A549 (cell line): Measurements from ENCODE around the gene NDC1. TPM values are rescaled to one million over a fixed set of nuclear protein-coding genes. Genes with fewer than 3 reads are reported as not detected.

Experiments
- ATAC-seq, 2 experiments: fragments of 200-7000 bp in 1 of 2; fragments of >200 bp in 1 of 2; cut with Nextera tagmentation in 1 of 2; cut with Tn5 transposase in 1 of 2; 3 replicates each; pipeline versions ENCODE4 v1.8.0 to v1.9.1; 2018 to 2020; ENCODE audit warnings: mild to moderate bottlenecking in 1 of 2, moderate library complexity in 1 of 2
- CTCF ChIA-PET: fragments of 300-600 bp; sonication (Branson Sonifier 250); formaldehyde crosslinking; extraction: SDS; loops from one replicate; lab custom pipeline; 2021; ENCODE audit warnings: antibody characterized with exemption, inconsistent platforms; lab: Yijun Ruan, JAX
- POLR2A ChIA-PET: fragments of 350-600 bp; formaldehyde crosslinking; extraction: SDS; loops from one replicate; lab custom pipeline; 2021; ENCODE audit warnings: antibody characterized with exemption, inconsistent platforms; lab: Yijun Ruan, JAX
- DNase-seq, 2 experiments: peaks; one replicate each; pipeline versions ENCODE4 v3.0.0 to v3.0.0-alpha.2; 2011 to 2016; ENCODE audit warnings: low read depth in 1 of 2, low spot score in 1 of 2
- FAIRE-seq: peaks from 2 replicates; lab custom pipeline; 2011; peaks lifted over from hg19 to GRCh38; lab: Jason Lieb, UNC
- H3K27ac ChIP-seq, 2 experiments: fragments of >200 bp; sonication (Bioruptor Twin); formaldehyde crosslinking; 3 replicates each; pipeline ENCODE4 v1.5.1; 2016 to 2017
- H3K4me1 ChIP-seq: fragments of >200 bp; sonication (Bioruptor Twin); formaldehyde crosslinking; 3 replicates; pipeline ENCODE4 v1.6.1; 2016
- H3K4me2 ChIP-seq: fragments of >200 bp; sonication (Bioruptor Twin); formaldehyde crosslinking; 3 replicates; pipeline ENCODE4 v1.6.1; 2016
- H3K4me3 ChIP-seq: fragments of >200 bp; sonication (Bioruptor Twin); formaldehyde crosslinking; 3 replicates; pipeline ENCODE4 v1.5.1; 2016
- H3K9me3 ChIP-seq: fragments of >200 bp; sonication (Bioruptor Twin); formaldehyde crosslinking; 3 replicates; pipeline ENCODE4 v1.6.1; 2016
- CBX2 ChIP-seq: fragments of 200-600 bp; sonication (generic); IDR thresholded peaks from 2 replicates; pipeline ENCODE4 v1.6.1; 2016; ENCODE audit warnings: low read depth, mild to moderate bottlenecking, borderline replicate concordance
- CEBPB ChIP-seq, 2 experiments: fragments of >200 bp in 1 of 2; sonication (Bioruptor Twin) in 1 of 2; formaldehyde crosslinking in 1 of 2; IDR thresholded peaks; 2 replicates each; pipeline ENCODE4 v1.6.1; 2012 to 2016
- CHD2 ChIP-seq: fragments of 150-350 bp; IDR thresholded peaks from 2 replicates; pipeline ENCODE4 v1.6.1; 2014; ENCODE audit warnings: low read length; ENCODE audit not compliant: partially characterized antibody
- CHD4 ChIP-seq: fragments of 200-600 bp; sonication (generic); IDR thresholded peaks from 2 replicates; pipeline ENCODE4 v1.6.1; 2016; ENCODE audit warnings: antibody characterized with exemption, mild to moderate bottlenecking, borderline replicate concordance
- EHF ChIP-seq: fragments of 250-450 bp; sonication (Bioruptor Pico); IDR thresholded peaks from 2 replicates; pipeline ENCODE4 v1.5.0; 2020; ENCODE audit warnings: mild to moderate bottlenecking
- EP300 ChIP-seq, 2 experiments: fragments of >200 bp; sonication (Bioruptor Twin); formaldehyde crosslinking; IDR thresholded peaks; 2 replicates in 1 of 2; 3 replicates in 1 of 2; pipeline ENCODE4 v1.6.1; 2016 to 2017
- ESRRA ChIP-seq: fragments of 150-350 bp; IDR thresholded peaks from 2 replicates; pipeline ENCODE4 v1.6.1; 2014; ENCODE audit warnings: mild to moderate bottlenecking, low read length, borderline replicate concordance
- HOXB5 ChIP-seq: fragments of 250-450 bp; sonication (Bioruptor Pico); IDR thresholded peaks from 2 replicates; pipeline ENCODE4 v1.5.0; 2020; ENCODE audit warnings: mild to moderate bottlenecking, moderate library complexity
- KDM5A ChIP-seq: fragments of 200-600 bp; sonication (generic); IDR thresholded peaks from 2 replicates; pipeline ENCODE4 v1.6.1; 2016; ENCODE audit warnings: antibody characterized with exemption, mild to moderate bottlenecking
- MAFK ChIP-seq: fragments of 450-650 bp; IDR thresholded peaks from 2 replicates; pipeline ENCODE4 v1.6.1; 2014; ENCODE audit not compliant: partially characterized antibody
- MAZ ChIP-seq: fragments of 150-350 bp; IDR thresholded peaks from 2 replicates; pipeline ENCODE4 v1.6.1; 2014; ENCODE audit warnings: antibody characterized with exemption, low read depth, low read length, borderline replicate concordance
- MYC ChIP-seq: IDR thresholded peaks from 2 replicates; pipeline ENCODE4 v1.6.1; 2012; ENCODE audit warnings: mild to moderate bottlenecking, inconsistent platforms, low read length, improper control_type of control experiment, borderline replicate concordance
- NPAS2 ChIP-seq: fragments of 250-450 bp; sonication (Bioruptor Pico); IDR thresholded peaks from 2 replicates; pipeline ENCODE4 v1.8.0; 2022; ENCODE audit warnings: mild to moderate bottlenecking, moderate library complexity, borderline replicate concordance
- NR3C1 ChIP-seq: fragments of >200 bp; sonication (Bioruptor Twin); formaldehyde crosslinking; IDR thresholded peaks from 3 replicates; pipeline ENCODE4 v1.6.1; 2017
- RARB ChIP-seq: fragments of 250-450 bp; sonication (Bioruptor Pico); IDR thresholded peaks from 2 replicates; pipeline ENCODE4 v1.8.0; 2021; ENCODE audit warnings: mild to moderate bottlenecking, moderate library complexity
- RCOR1 ChIP-seq: fragments of 150-350 bp; IDR thresholded peaks from 2 replicates; pipeline ENCODE4 v1.6.1; 2014; ENCODE audit warnings: antibody characterized with exemption, low read length, low read depth
- SREBF2 ChIP-seq: fragments of 450-650 bp; IDR thresholded peaks from 2 replicates; pipeline ENCODE4 v1.6.1; 2014; ENCODE audit warnings: mild to moderate bottlenecking, moderate library complexity
- TFCP2L1 ChIP-seq: fragments of 250-450 bp; sonication (Bioruptor Pico); IDR thresholded peaks from 2 replicates; pipeline ENCODE4 v1.5.0; 2021; ENCODE audit warnings: mild to moderate bottlenecking
- TP53 ChIP-seq: fragments of 250-450 bp; sonication (Bioruptor Pico); IDR thresholded peaks from 2 replicates; pipeline ENCODE4 v1.5.0; 2021; ENCODE audit warnings: mild to moderate bottlenecking, moderate library complexity
- ZC3H11A ChIP-seq: fragments of 450-650 bp; IDR thresholded peaks from 2 replicates; pipeline ENCODE4 v1.6.1; 2014; ENCODE audit warnings: antibody characterized with exemption, mild to moderate bottlenecking
- ZNF302 ChIP-seq: fragments of 250-450 bp; sonication (Bioruptor Pico); IDR thresholded peaks from 2 replicates; pipeline ENCODE4 v1.9.0; 2021; ENCODE audit warnings: inconsistent platforms, mild to moderate bottlenecking, moderate library complexity
- WGBS: methylation state at CpG from one replicate; pipeline ENCODE4 v1.1.6; 2017; ENCODE audit errors: missing lambda C conversion rate; 5-methylcytosine and 5-hydroxymethylcytosine counted together
- polyA plus RNA-seq, 4 experiments: library from polyadenylated mRNA; depleted of rRNA in 3 of 4; stranded (reverse); fragments of >200 nt; fragmentation: RNase III in 1 of 4; extraction: RNeasy Plus Mini Kit Qiagen cat#74134 plus additional on column Dnase treatment in 1 of 4; gene quantifications; 2 replicates in 3 of 4; 3 replicates in 1 of 4; pipeline ENCODE4 v1.2.3, GENCODE V29; 2011 to 2017
- TF ChIP-seq, protein P1 (sequence below): fragments of 200-600 bp; sonication (generic); IDR thresholded peaks from 2 replicates; pipeline ENCODE4 v1.6.1; 2016; ENCODE audit warnings: antibody characterized with exemption, mild to moderate bottlenecking, moderate library complexity
- TF ChIP-seq, protein P2 (sequence below): IDR thresholded peaks from 2 replicates; pipeline ENCODE4 v1.6.1; 2012
- TF ChIP-seq, protein P3 (sequence below): fragments of >200 bp; sonication (Bioruptor Twin); formaldehyde crosslinking; IDR thresholded peaks from 3 replicates; pipeline ENCODE4 v1.5.1; 2016
- TF ChIP-seq, protein P4 (sequence below): fragments of 450-650 bp; IDR thresholded peaks from 2 replicates; pipeline ENCODE4 v1.6.1; 2014; ENCODE audit warnings: antibody characterized with exemption
- TF ChIP-seq, protein P5 (sequence below): fragments of 150-350 bp; IDR thresholded peaks from 2 replicates; pipeline ENCODE4 v1.6.1; 2014; ENCODE audit warnings: low read depth, mild to moderate bottlenecking, low read length

The NDC1 gene
- polyA plus RNA-seq, 2 of the 4 experiments (the other 2 are of a cell fraction), result 26.4 to 49.5 TPM

DNA sequence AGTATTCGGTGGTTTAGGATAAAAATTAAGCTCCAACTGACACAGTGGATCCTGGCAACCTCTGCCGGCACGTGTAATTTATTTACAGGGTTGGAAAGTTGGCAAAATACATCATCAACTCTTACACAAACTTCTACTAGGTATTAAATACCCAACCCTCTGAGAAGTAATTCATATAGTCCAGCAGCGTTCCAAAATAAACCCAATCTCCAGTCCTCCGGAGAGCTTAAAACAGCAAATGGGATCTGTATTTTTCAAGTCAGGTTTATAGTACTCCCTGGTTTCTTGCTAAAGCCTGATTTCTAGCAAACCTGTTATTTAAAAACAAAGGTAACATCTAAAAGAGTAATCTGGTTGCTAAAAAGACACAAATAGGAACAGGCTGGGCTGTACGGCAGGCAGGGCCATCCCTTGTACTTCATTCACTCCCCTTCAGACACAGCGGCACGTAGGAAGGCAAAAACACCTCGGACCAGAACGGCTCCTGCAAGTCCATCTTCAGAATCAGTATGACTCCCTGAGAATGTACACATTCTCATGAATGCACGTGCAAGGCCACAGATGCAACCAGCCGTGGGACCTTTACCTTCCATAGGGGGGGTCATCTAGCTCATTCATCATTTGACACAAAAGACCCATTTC lies 107.8 kb downstream of the NDC1 start:
- WGBS, result 79% methylated on average over 12 of the region's 12 CpGs
- FAIRE-seq (no peak), DNase-seq (no peak), ATAC-seq (no peak)
- Histone ChIP-seq H3K4me1 (peaks cover 8% of the 10 kb centered on the region; the same call in 1 of the 3 replicates), H3K4me2 (no peak overlapping the region), H3K27ac (no peak overlapping the region), H3K4me3 (no peak overlapping the region), H3K9me3 (no peaks in the 10 kb centered on the region)
- ChIA-PET POLR2A (no interaction called here), CTCF (no interaction called here)
- TF ChIP-seq SREBF2 (no peak), HOXB5 (CRISPR knock-in tag) (no peak), MAFK (no peak), CBX2 (no peak), MYC (no peak), ZNF302 (CRISPR knock-in tag) (no peak), NPAS2 (CRISPR knock-in tag) (no peak), CHD2 (no peak), MAZ (no peak), EP300 (IDR thresholded peaks at IDR 0.05) (no peak), EHF (no peak), RCOR1 (no peak), TFCP2L1 (no peak), ESRRA (no peak)
- TF ChIP-seq, protein P1, sequence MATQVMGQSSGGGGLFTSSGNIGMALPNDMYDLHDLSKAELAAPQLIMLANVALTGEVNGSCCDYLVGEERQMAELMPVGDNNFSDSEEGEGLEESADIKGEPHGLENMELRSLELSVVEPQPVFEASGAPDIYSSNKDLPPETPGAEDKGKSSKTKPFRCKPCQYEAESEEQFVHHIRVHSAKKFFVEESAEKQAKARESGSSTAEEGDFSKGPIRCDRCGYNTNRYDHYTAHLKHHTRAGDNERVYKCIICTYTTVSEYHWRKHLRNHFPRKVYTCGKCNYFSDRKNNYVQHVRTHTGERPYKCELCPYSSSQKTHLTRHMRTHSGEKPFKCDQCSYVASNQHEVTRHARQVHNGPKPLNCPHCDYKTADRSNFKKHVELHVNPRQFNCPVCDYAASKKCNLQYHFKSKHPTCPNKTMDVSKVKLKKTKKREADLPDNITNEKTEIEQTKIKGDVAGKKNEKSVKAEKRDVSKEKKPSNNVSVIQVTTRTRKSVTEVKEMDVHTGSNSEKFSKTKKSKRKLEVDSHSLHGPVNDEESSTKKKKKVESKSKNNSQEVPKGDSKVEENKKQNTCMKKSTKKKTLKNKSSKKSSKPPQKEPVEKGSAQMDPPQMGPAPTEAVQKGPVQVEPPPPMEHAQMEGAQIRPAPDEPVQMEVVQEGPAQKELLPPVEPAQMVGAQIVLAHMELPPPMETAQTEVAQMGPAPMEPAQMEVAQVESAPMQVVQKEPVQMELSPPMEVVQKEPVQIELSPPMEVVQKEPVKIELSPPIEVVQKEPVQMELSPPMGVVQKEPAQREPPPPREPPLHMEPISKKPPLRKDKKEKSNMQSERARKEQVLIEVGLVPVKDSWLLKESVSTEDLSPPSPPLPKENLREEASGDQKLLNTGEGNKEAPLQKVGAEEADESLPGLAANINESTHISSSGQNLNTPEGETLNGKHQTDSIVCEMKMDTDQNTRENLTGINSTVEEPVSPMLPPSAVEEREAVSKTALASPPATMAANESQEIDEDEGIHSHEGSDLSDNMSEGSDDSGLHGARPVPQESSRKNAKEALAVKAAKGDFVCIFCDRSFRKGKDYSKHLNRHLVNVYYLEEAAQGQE, result no peak
- TF ChIP-seq, protein P2, sequence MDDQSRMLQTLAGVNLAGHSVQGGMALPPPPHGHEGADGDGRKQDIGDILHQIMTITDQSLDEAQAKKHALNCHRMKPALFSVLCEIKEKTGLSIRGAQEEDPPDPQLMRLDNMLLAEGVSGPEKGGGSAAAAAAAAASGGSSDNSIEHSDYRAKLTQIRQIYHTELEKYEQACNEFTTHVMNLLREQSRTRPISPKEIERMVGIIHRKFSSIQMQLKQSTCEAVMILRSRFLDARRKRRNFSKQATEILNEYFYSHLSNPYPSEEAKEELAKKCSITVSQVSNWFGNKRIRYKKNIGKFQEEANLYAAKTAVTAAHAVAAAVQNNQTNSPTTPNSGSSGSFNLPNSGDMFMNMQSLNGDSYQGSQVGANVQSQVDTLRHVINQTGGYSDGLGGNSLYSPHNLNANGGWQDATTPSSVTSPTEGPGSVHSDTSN, result no peak

DNA sequence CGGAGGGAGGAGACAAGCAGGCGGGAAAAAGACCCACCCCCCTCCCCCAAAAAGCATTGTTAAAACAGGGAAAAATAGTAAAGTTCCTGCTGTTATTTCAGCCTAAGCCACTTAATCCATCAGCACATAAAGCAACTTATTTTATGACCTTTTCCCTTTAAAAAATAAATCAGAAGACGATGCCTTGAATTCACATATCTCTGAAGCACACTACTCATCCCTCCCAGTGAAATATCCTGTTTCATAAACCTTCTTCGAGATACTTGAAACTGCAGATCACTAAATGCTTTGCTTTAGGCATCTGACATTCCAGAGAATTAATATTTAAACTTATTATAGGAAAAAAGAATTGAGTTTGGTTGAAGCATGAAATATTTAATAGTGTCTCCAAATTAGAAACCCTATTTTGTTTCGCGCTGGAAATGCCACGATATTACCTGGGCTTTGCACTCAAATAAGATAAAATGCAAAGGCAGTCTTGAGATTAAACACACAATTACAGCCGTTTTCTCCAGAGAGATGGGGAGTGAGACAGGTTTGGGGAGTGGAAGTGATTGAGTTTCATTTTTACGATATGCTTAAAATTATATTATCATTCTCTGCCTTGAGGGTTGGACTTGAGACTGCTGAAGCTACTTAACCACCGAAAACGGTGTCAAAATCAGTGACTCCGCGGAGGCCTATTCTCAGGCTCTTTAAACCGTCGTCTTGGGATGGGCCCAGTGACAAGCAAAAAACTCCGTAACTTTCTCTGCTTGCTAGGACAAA lies 108.5 kb downstream of the NDC1 start:
- ATAC-seq (no peak), FAIRE-seq (no peak), DNase-seq (no peak)
- no peak overlapping the region for H3K27ac ChIP-seq
- WGBS, result 78% methylated on average over 16 of the region's 16 CpGs
- TF ChIP-seq RARB (CRISPR knock-in tag), result no peak
- TF ChIP-seq MAZ, result no peak
- TF ChIP-seq, protein P3, sequence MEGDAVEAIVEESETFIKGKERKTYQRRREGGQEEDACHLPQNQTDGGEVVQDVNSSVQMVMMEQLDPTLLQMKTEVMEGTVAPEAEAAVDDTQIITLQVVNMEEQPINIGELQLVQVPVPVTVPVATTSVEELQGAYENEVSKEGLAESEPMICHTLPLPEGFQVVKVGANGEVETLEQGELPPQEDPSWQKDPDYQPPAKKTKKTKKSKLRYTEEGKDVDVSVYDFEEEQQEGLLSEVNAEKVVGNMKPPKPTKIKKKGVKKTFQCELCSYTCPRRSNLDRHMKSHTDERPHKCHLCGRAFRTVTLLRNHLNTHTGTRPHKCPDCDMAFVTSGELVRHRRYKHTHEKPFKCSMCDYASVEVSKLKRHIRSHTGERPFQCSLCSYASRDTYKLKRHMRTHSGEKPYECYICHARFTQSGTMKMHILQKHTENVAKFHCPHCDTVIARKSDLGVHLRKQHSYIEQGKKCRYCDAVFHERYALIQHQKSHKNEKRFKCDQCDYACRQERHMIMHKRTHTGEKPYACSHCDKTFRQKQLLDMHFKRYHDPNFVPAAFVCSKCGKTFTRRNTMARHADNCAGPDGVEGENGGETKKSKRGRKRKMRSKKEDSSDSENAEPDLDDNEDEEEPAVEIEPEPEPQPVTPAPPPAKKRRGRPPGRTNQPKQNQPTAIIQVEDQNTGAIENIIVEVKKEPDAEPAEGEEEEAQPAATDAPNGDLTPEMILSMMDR, result no peak
- TF ChIP-seq, protein P4, sequence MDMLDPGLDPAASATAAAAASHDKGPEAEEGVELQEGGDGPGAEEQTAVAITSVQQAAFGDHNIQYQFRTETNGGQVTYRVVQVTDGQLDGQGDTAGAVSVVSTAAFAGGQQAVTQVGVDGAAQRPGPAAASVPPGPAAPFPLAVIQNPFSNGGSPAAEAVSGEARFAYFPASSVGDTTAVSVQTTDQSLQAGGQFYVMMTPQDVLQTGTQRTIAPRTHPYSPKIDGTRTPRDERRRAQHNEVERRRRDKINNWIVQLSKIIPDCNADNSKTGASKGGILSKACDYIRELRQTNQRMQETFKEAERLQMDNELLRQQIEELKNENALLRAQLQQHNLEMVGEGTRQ, result no peak
- TF ChIP-seq EHF, result no peak
- no peak for TF ChIP-seq KDM5A
- TF ChIP-seq CEBPB (IDR thresholded peaks at IDR 0.05), result no peak
- TF ChIP-seq ESRRA, result no peak
- no peak for TF ChIP-seq NR3C1
- TF ChIP-seq, protein P5, sequence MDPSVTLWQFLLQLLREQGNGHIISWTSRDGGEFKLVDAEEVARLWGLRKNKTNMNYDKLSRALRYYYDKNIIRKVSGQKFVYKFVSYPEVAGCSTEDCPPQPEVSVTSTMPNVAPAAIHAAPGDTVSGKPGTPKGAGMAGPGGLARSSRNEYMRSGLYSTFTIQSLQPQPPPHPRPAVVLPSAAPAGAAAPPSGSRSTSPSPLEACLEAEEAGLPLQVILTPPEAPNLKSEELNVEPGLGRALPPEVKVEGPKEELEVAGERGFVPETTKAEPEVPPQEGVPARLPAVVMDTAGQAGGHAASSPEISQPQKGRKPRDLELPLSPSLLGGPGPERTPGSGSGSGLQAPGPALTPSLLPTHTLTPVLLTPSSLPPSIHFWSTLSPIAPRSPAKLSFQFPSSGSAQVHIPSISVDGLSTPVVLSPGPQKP, result no peak
- TF ChIP-seq RCOR1, result no peak
- TF ChIP-seq TFCP2L1, result no peak
- no peak for TF ChIP-seq TP53 (CRISPR knock-in tag)
- TF ChIP-seq CHD4, result no peak
- TF ChIP-seq ZC3H11A, result no peak
- H3K4me1 ChIP-seq, result peaks cover 8% of the 10 kb centered on the region; the same call in 1 of the 3 replicates
- H3K4me3 ChIP-seq, result no peak overlapping the region
- POLR2A ChIA-PET, result no interaction called here
- CTCF ChIA-PET, result no interaction called here
- no peak overlapping the region for H3K4me2 ChIP-seq
- no peaks in the 10 kb centered on the region for H3K9me3 ChIP-seq
